Left lung (tissue), 10 donors: ENCODE results near the gene ADCY2. TPM values are rescaled to one million over a fixed set of nuclear protein-coding genes. Genes with fewer than 3 reads are reported as not detected.
A peak's percentile ranks its signal among the peaks of the same experiment; 100 is the strongest.

ENCODE experiments used
- ATAC-seq: fragments of 200-7000 bp; cut with Tn5 transposase; one replicate; pipeline ENCODE4 v1.9.1; 2020; ENCODE audit warnings: moderate library complexity
- DNase-seq, 4 donors: peaks; one replicate each; pipeline ENCODE4 v3.0.0-alpha.2; 2013 to 2020
- H3K27ac ChIP-seq, 2 donors: fragments of 200-600 bp; sonication (generic) in 1 of 2; one replicate each; pipeline versions ENCODE4 v1.5.0 to v1.8.0; 2020 to 2021
- H3K27me3 ChIP-seq, 2 donors: fragments of 200-600 bp; sonication (generic) in 1 of 2; one replicate each; pipeline versions ENCODE4 v1.5.0 to v1.8.0; 2020 to 2021
- H3K36me3 ChIP-seq, 2 donors: fragments of 200-600 bp; sonication (generic) in 1 of 2; one replicate each; pipeline versions ENCODE4 v1.5.0 to v1.8.0; 2020 to 2021
- H3K4me1 ChIP-seq, 2 donors: fragments of 200-600 bp; one replicate each; pipeline ENCODE4 v1.8.0; 2021
- H3K4me3 ChIP-seq, 2 donors: fragments of 200-600 bp; sonication (generic) in 1 of 2; one replicate each; pipeline versions ENCODE4 v1.5.0 to v1.8.0; 2020 to 2021; ENCODE audit warnings: mild to moderate bottlenecking in 1 of 2
- H3K9me3 ChIP-seq, 2 donors: fragments of 200-600 bp; sonication (generic) in 1 of 2; one replicate each; pipeline versions ENCODE4 v1.5.0 to v1.8.0; 2020 to 2021
- CTCF ChIP-seq, 2 donors: fragments of 200-600 bp; sonication (generic) in 1 of 2; IDR thresholded peaks; one replicate each; pipeline versions ENCODE4 v1.5.0 to v1.8.0; 2021; ENCODE audit warnings: antibody characterized with exemption in 2 of 2
- intact Hi-C, 2 donors: fragments of 100-400 bp; cut with DNase I; formaldehyde crosslinking; loops; one replicate each; pipeline versions ENCODE4 v1.11.2 to v1.14.2; 2022
- polyA plus RNA-seq, 6 donors: library from polyadenylated mRNA; unstranded; fragments of 120-200 nt; gene quantifications; one replicate each; pipeline ENCODE4 v1.2.1, GENCODE V29; 2013; ENCODE audit not compliant: insufficient read length in 6 of 6
- total RNA-seq, 2 donors: library from RNA; stranded (reverse); fragmentation: NEBNext Ultra II Directional; extraction: Animal tissue kit (Norgen Biotek cat#: 25700); gene quantifications; one replicate each; pipeline ENCODE4 v1.2.1, GENCODE V29; 2021
- donor health status: DM: no; HTN: yes; CAD: no.
- donor health status: DM: no; HTN: no; CAD: no.

Gene ADCY2
- total and polyA plus RNA-seq, 8 donors, result 0.34 to 14.0 (median 9.6) TPM

DNA sequence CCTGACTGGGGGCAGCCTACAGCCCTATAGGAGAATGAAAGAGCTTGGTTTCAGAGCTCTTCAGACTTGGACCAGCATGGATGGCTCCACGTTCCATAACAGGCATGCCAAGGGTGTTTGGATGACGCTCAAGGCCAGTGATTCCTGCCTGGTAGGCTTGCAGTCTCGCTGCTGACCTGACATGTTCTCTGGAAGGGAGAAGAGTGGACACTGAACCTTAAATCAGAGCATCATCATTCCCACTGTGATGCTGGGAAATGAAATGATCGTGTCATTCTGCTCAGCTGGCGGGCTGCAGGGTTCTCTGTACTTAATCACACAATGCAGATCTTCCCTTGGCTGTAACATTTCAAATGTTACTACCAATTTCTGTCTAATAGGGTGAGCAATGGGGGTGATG lies 398.0 kb downstream of the ADCY2 start:
- DNase-seq (no peak), ATAC-seq (no peak)
- H3K4me1 ChIP-seq, result no peaks in the 10 kb centered on the region
- H3K27ac ChIP-seq, result no peak overlapping the region
- intact Hi-C loops, result no loop called here
- no peak for TF ChIP-seq CTCF (IDR thresholded peaks at IDR 0.05)
- H3K9me3 ChIP-seq, result no peaks in the 10 kb centered on the region
- H3K36me3 ChIP-seq, result no peaks in the 10 kb centered on the region
- H3K4me3 ChIP-seq, result no peak overlapping the region
- H3K27me3 ChIP-seq, result no peaks in the 10 kb centered on the region

DNA sequence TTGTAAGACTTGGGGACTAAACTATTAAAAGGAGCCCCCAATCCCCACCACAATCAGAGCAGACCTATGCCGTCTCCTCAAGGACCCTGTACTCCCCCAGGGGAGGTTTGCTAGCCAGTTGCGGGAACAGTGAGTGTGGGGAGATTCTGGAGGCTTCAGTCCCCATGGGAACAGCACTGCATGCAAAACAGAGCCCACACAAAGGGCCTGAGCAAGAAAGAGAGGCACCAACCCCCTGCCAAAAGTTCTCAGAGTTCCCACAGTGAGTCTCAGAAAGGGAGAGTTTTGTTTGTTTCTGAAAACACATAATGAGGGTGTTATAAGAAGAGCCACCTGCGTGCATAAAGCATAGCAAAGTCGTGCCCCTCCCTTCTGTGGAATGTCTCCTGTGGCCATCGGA lies 398.4 kb downstream of the ADCY2 start:
- no peak for ATAC-seq
- H3K4me3 ChIP-seq, result no peak overlapping the region

DNA sequence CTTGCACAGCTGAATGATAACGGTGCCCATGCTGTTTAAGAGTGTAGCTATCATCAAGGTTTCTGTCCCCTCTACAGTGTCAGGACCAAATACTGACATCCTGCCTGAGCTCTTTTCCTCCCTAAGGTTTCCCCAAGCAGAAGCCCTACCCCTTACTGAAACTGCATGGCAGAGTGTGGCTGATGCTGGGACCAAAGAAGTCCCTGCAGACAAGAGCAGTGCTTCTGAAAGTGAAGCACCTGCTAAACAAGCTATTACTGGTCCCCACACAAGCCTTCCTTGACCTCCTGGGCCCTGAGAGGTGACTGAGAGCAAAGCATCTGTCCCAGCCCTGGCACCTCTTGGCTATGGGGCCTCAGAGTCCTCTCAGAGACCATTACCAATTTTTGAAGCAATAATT lies 398.9 kb downstream of the ADCY2 start:
- intact Hi-C loops, result no loop called here
- no peak overlapping the region for H3K4me3 ChIP-seq
- no peak for TF ChIP-seq CTCF (IDR thresholded peaks at IDR 0.05)
- ATAC-seq (no peak), DNase-seq (no peak)
- no peaks in the 10 kb centered on the region for H3K9me3 ChIP-seq
- H3K27ac ChIP-seq, result no peak overlapping the region
- no peaks in the 10 kb centered on the region for H3K4me1 ChIP-seq
- no peaks in the 10 kb centered on the region for H3K27me3 ChIP-seq
- no peaks in the 10 kb centered on the region for H3K36me3 ChIP-seq

More for the DNA sequence above, 398.4 kb downstream of the ADCY2 start:
- Histone ChIP-seq H3K4me1 (no peaks in the 10 kb centered on the region), H3K36me3 (no peaks in the 10 kb centered on the region), H3K9me3 (no peaks in the 10 kb centered on the region), H3K27ac (no peak overlapping the region), H3K27me3 (no peaks in the 10 kb centered on the region)
- no peak for TF ChIP-seq CTCF (IDR thresholded peaks at IDR 0.05)
- intact Hi-C loops, result no loop called here
- DNase-seq, result peak in 1 of 4 donors; percentile 2

DNA sequence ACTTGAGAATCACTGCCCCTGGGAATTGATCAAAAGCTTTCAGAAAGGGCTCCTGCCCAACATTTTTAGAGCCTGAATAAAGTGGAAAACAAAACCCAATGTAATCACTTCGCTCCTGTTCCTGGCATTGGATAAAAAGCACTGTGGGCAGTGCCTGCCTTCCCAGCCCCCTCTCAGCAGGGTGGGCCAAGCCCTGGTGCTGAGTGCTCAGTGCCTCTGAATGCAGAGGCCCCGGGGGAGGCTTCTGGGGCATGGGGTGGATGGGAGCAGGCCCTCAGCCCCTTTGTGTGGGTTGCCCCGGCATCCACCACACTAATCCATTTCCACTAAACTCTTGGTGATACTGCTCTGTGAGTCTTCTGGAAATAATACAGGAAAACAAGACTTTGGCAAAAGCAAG lies 399.4 kb downstream of the ADCY2 start:
- H3K4me3 ChIP-seq, result no peak overlapping the region
- no peak for DNase-seq
- no peak overlapping the region for H3K27ac ChIP-seq
- no peak for TF ChIP-seq CTCF (IDR thresholded peaks at IDR 0.05)
- no peaks in the 10 kb centered on the region for H3K4me1 ChIP-seq
- no peaks in the 10 kb centered on the region for H3K9me3 ChIP-seq
- no peaks in the 10 kb centered on the region for H3K36me3 ChIP-seq
- no peak for ATAC-seq
- H3K27me3 ChIP-seq, result no peaks in the 10 kb centered on the region
- intact Hi-C loops, result no loop called here

DNA sequence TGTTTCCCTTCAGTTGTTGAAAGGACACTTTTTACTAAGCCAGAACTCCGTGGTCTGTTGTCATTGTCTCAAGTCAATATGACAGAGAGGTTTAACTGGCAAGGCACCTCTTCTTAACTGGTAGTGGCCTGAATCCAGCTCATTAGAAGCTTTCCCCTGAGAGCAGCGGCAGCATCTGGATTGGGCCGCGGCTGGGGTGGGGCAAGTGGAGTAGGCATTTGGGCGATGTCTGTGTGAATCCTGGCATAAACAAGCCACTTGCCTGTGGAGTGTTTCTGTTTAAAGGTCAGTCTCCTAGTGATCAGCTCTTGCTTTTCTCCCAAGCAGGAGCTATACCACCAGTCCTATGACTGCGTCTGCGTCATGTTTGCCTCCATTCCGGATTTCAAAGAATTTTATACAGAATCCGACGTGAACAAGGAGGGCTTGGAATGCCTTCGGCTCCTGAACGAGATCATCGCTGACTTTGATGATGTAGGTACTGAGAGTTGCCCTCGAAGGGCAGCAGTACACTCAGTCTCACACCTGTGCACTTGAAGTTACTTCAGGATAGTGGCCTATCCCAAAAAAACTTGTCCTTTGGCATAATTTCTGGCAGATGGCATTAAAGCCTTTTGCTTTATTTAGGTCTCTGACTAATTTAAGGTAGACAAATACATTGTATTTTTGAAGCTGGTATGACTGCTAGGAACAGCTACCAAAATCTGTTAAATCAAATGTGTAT lies 406.1 kb downstream of the ADCY2 start:
- DNase-seq (no peak), ATAC-seq (peak; percentile 83)
- H3K4me1 ChIP-seq, result peaks cover 0 to 14% of the 10 kb centered on the region in 2 donors
- no peak overlapping the region for H3K27ac ChIP-seq
- H3K9me3 ChIP-seq, result no peaks in the 10 kb centered on the region
- H3K36me3 ChIP-seq, result no peaks in the 10 kb centered on the region
- H3K4me3 ChIP-seq, result no peak overlapping the region
- TF ChIP-seq CTCF (IDR thresholded peaks at IDR 0.05), result no peak
- H3K27me3 ChIP-seq, result no peaks in the 10 kb centered on the region
- intact Hi-C loops, result no loop called here
